GM21723 (cell line): ENCODE measurements around the gene RFX2.
"Not testable (repeated sequence)": the region's sequence is repeated elsewhere in the genome, so short reads cannot be mapped to it uniquely, and the experiment has no call there.

Experiments
- ATAC-seq: cut with Tn5 transposase; IDR thresholded peaks from one replicate; pipeline ENCODE4 v1.9.1; 2021; ENCODE audit warnings: mild to moderate bottlenecking, moderate library complexity; ENCODE audit not compliant: unreplicated experiment

RFX2 gene

GRCh38 chr19:6017576-6017975 is 92.7 kb downstream of the RFX2 start:
- no peak for ATAC-seq

GRCh38 chr19:6015841-6016545 is 94.3 kb downstream of the RFX2 start:
- ATAC-seq = no peak

GRCh38 chr19:6014551-6015135 is 95.7 kb downstream of the RFX2 start:
- no peak for ATAC-seq

- ATAC-seq = no peak
Measured at GRCh38 chr19:6012426-6013170, 97.7 kb downstream of the RFX2 start.

GRCh38 chr19:6011794-6012193 is 98.5 kb downstream of the RFX2 start:
- no peak for ATAC-seq

- no peak for ATAC-seq
Measured at GRCh38 chr19:6011206-6011605, 99.1 kb downstream of the RFX2 start.

- no peak for ATAC-seq
Measured at GRCh38 chr19:6010107-6010506, 100.2 kb downstream of the RFX2 start.

DNA sequence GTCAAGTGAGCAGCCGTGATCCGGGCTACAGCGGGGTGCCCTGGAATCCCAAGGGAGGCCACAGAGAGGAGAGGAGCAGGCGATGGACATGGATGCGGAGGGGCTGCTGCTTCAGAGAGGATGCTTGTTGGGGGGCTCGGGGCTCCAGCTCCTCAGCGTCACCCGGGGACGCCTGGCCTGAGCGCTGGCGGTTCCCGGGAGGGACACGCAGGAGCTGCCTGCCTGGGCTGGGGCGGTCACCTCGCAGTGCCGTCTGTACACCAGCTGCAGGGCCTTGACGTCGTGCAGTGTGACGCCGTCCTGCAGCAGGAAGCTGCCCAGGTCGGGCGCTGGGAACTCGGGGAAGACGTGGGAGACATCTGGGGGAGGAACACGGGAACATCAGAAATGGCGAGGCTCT is 102.4 kb downstream of the RFX2 start:
- ATAC-seq = no peak

GRCh38 chr19:6006896-6007295 is 103.4 kb downstream of the RFX2 start:
- ATAC-seq = no peak

DNA sequence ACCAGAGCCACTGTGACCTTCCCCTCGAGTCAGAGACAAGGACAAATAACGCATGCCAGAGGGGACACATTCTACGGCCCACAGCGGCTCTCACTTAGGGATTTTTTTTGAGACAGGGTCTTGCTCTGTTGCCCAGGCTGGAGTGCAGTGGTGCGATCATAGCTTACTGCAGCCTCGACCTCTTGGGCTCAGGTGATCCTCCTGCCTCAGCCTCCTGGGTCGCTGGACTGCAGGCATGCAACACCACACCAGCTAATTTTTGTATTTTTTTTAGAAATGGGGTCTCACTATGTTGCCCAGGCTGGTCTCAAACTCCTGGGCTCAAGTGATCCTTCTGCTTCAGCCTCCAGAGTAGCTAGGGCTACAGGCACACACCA is 104.2 kb downstream of the RFX2 start:
- not testable (repeated sequence) for ATAC-seq

DNA sequence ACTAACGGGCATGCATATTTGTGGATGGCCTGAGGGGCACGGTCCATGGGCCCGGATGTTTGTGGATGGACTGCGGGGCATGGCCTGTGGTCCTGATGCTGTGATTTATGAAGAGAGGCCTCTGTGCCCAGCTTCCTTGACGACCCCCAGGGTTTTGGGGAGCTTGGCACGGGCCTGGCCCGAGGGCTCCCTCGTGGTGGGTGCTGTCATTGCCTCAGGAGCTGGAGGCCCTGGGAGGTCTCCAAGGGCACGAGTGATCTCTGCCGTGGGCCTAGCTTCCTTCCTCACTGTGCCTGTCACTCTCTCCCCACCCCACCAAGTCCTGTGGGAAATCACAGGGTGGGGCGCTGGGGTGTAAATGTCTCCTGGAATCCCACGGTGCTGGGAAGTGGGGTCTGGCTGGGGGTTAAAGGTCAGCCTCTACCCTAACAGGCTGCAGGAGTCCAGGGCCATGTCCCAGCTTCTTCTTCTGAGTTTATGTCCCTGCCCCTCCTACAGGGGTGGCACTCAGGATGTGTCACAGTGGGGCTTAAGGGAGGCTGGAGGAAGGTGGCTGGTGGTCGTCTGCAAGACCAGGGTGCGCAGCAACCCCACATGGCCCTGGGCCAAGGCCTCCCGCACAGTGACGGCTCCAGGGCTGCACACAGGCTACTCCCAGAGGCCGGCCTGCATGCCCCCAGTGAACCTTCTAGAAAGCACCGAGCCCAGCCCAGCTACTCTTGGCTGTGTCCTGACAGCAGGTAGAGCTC is 104.8 kb downstream of the RFX2 start:
- ATAC-seq = no peak

- ATAC-seq = no peak
Measured at GRCh38 chr19:6003976-6004375, 106.3 kb downstream of the RFX2 start.

GRCh38 chr19:6002591-6002990 is 107.7 kb downstream of the RFX2 start:
- ATAC-seq = no peak

- no peak for ATAC-seq
Measured at GRCh38 chr19:6000228-6000847, 110.0 kb downstream of the RFX2 start.

GRCh38 chr19:5999693-6000092 is 110.6 kb downstream of the RFX2 start:
- ATAC-seq = no peak

- no peak for ATAC-seq
Measured at GRCh38 chr19:5997371-5997770, 112.9 kb downstream of the RFX2 start.

GRCh38 chr19:5996623-5997320 is 113.5 kb downstream of the RFX2 start:
- no peak for ATAC-seq

- ATAC-seq = no peak
Measured at GRCh38 chr19:5996102-5996501, 114.2 kb downstream of the RFX2 start.

DNA sequence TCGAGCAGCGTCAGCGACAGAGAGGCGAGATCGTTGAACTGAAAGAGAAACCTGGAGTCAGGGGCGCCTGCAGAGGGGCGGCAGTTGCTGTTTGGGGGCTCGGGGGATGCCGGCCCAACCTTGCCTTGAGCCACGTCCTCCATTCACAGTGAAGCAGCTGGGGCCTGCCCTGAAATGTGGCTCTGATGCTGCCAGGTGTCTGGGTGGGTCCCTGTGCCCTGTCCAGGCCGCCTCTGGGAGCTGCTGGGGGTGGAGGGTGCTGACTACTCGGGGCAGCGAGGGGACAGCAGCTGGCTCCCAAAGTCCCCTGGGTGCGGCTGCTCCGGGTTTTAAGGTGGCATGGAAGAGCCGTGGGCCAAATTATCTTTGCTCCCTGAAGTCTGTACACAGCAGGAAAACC is 114.7 kb downstream of the RFX2 start:
- ATAC-seq = no peak

DNA sequence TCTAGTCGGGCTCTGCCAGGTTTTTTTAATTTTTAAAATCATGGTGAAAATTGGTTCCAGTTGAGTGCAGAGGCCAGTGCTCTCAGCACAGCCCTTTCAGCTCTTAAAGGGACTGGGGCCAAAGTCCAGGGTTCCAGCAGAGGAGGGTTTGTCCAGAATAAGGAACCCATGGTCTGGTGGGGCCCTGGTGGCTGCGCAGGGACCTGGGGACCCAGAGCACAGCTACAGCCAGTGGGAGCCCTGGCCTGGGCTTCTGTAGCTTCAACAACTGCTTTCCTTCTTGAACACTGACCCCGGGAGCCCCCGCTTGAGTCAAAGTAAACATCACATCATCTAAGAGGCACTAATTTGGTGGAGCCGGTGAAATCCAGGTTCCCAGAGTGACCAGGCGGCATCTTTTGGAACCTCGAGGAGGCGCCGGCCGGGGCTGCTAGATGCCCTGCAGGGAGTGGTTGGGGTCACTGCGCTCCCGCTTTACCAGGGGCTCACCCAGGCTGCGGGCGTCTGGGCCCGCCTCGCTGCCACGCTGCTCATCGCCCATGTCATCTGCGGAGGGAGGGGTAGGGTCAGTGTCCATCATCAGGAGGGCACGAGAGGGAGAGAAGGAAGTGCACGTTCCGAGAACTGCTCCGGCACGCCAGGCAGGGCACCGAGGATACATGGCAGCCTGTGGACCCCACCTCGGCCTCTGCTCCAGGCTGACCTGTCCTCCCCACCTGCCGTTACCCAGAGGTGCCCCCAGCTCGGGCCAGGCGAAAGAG is 115.7 kb downstream of the RFX2 start:
- no peak for ATAC-seq
